GM19239 (cell line): Measurements from ENCODE around the gene RTP2.
"Not testable (repeated sequence)": the region's sequence is repeated elsewhere in the genome, so short reads cannot be mapped to it uniquely, and the experiment has no call there.

Source experiments
- DNase-seq: peaks from one replicate; pipeline ENCODE4 v3.0.0; 2011; ENCODE audit warnings: low spot score; ENCODE audit not compliant: insufficient read length
- FAIRE-seq: peaks from 2 replicates; lab custom pipeline; 2011; peaks lifted over from hg19 to GRCh38; lab: Jason Lieb, UNC

Gene RTP2

GRCh38 chr3:187717572-187717971 is 15.2 kb upstream of the RTP2 start:
- FAIRE-seq, result no peak
- DNase-seq, result no peak

DNA sequence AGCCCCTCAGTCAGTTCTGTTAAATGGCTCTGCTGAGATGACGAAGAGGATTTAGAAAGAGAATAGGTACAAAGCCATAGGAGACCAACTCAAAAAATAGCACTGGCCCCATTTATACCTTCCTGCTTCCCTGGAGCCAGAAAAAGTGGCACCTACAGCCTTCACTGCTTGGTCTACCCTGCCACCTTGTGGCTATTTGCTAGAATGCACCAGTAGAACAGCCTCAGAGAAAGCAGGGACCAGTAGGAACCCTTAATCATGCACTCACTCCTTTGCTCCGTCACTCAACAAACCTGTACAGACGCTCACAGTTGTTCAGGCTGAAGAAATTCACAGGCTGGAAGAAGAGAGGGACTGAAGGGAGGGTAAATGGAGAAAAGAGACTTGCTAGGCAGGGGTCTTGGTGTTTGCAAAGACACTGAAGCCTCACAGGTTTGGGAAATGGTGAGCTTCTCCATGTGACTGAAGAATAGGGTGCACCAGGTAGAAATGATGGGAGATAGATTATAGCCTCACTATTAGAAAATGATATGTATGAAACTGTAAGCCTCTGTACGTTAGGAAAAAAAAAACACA is 12.1 kb upstream of the RTP2 start:
- DNase-seq, result peak; percentile 52
- peak; percentile 74 for FAIRE-seq

DNA sequence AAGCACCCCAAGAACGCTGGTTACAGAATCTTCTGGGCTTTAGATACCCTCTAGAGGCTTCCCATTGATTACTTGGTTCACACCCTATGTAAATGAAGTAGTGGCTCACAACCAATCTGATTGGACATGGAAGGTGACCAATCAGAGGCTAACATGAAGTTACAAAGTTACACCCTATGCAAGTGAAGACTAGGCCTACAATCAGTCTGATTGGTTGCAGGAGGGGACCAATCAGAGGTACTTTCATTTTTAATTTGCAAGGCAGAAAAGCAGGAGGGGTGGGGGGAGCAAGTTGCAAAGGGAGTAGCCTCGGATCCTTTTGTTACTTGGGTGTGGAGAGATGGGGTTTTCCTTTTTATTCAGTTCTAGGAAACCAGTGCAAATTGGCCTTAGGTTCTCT is 11.1 kb upstream of the RTP2 start:
- DNase-seq, result no peak
- FAIRE-seq, result no peak

- FAIRE-seq (no peak), DNase-seq (no peak)
These were observed 6.8 kb upstream of the RTP2 start for GRCh38 chr3:187709155-187709554.

DNA sequence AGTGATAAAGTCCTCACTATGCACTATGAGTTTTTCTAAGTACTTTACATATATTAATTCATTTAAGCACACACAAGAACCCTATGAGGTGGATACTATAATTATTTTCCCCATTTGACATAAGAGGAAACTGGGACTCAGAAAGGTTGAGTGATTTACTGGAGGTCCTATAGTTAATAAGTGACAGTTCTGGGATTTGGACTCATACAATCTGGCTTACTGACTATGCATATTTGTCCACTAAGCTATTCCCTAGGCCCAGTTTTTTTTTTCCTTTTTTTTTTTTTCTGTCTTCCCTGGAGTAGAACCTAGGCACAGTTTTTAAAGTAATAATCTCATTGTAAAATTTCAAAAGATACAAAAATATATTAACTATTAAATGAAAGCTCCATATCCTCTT is 6.3 kb upstream of the RTP2 start:
- FAIRE-seq (no peak), DNase-seq (no peak)

GRCh38 chr3:187706971-187707370 is 4.6 kb upstream of the RTP2 start:
- FAIRE-seq, result no peak
- DNase-seq, result no peak

DNA sequence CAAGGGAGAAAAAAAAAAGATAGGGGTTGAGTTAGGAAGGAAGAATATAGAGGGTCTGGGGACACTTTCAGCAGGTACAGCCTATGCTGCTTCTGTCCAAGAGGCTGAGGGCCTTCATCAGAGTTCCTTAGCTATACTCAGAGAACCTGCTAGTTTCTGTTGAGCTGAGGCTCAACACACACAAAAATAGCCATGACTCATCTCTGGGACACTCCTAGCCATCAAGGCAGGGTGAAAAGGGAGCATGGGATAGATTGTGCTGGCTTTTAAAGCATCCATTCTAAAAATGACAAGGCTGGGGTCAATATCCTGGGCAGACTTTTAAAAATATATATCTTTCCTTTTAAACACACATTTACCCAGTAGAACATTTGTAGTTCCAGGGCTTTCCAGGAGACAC is 2.8 kb upstream of the RTP2 start:
- DNase-seq (no peak), FAIRE-seq (no peak)

GRCh38 chr3:187700249-187700648 is 2.1 kb downstream of the RTP2 start:
- no peak for DNase-seq
- no peak for FAIRE-seq

GRCh38 chr3:187698499-187699399 is 3.6 kb downstream of the RTP2 start:
- DNase-seq (no peak), FAIRE-seq (no peak)

DNA sequence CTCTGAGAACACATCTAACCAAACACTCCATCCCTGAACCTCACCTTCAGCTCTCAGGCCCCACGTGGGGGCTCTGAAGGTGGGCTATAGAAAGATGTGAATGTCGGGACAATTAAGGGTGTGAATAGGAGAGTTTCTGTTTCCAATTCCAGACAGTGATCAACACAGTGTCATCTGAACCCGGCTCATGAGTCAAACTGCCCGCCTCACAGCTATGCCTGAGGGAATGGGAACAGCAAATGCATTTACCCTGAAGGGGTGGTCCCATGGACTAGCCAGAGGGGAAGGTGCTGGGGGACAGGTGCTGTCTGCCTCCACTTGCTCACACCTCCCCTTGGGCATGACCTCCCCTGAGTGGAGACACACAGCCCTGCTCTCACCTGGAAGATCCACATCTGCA is 6.3 kb downstream of the RTP2 start:
- FAIRE-seq, result no peak
- no peak for DNase-seq

DNA sequence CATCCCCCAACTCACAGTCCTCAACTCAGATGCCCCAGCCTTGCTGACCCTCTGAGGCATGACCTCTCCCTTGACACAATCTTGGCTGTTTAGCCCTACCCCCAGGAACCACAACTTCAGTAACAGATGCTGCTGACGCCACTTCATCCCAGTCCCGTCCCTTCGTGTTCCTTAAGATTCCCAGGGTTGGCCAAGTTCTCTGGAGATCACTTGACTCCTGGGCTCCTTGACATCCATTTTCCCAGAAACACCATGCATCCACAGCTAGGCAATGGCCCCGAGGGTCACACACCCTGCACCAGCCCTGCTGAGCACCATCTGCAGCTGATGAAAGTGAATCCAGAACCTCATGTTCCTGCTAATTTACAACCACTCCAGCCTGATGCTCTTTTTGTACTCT is 6.9 kb downstream of the RTP2 start:
- DNase-seq (no peak), FAIRE-seq (no peak)

- DNase-seq, result no peak
- FAIRE-seq, result no peak
These were observed 7.6 kb downstream of the RTP2 start for GRCh38 chr3:187694801-187695200.

GRCh38 chr3:187693431-187693830 is 8.9 kb downstream of the RTP2 start:
- DNase-seq (no peak), FAIRE-seq (no peak)

- no peak for FAIRE-seq
- no peak for DNase-seq
These were observed 12.4 kb downstream of the RTP2 start for GRCh38 chr3:187689984-187690383.

DNA sequence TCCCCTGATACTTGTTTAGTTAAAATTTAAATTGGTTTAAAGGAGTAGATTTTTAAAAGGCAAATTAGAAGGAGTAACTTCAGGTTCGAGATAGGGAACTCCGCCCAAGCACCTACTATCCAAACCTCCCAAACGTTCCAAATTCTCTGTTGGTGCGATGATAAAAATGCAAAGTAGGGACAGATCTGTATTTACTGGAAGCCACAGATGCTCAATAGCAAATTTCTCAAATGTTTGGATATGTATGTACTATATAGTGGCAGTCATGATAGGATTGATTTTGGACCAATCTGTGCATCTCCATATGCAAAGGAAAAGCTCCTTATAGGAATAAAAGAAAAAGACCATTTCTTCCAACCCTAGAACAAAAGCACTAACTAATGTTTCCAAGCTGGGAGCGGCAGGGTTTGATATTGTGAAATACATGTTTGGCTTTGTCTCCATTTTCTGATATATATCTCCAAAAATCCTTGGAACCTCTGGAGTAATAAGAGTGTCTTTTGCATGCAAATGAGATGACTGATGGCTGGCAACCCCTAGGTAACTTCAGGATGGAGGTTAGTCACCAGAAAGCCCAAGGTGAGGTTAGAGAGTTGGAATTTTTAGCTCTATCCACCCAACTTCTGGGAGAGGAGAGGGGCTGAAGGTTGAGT is 15.6 kb downstream of the RTP2 start:
- no peak for DNase-seq
- FAIRE-seq, result no peak

GRCh38 chr3:187685948-187686347 is 16.4 kb downstream of the RTP2 start:
- no peak for DNase-seq
- no peak for FAIRE-seq

- FAIRE-seq (no peak), DNase-seq (no peak)
These were observed 17.5 kb downstream of the RTP2 start for GRCh38 chr3:187684880-187685279.

DNA sequence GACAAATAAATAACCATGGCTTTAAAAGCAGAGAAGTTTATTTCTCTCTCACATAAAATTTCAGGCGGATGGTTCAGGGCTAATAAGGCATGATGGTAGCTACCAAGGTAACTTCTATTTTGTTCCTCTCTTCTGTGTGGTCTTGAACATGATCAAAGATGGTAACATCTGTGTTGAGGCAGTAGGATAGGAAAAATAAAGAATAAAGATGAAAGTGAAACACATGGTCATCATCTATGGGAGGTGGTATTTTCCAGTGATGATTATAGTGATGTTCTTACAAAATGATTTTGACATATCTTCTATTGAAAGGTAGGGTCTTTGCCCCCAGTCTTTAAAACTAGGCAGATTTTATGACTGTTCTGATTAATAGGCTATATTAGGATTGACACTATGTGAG is 17.9 kb downstream of the RTP2 start:
- FAIRE-seq (no peak), DNase-seq (no peak)

- FAIRE-seq, DNase-seq: not testable (repeated sequence)
These were observed 20.6 kb downstream of the RTP2 start for GRCh38 chr3:187681756-187682155.

- peak; percentile 64 for FAIRE-seq
These were observed 22.5 kb downstream of the RTP2 start for GRCh38 chr3:187679638-187680396.

More at GRCh38 chr3:187679638-187680396, 22.5 kb downstream of the RTP2 start:
- peak; percentile 59 for DNase-seq
